Measurements from ENCODE around the gene MAP3K6.

- TF ChIP-seq CTCF (IDR thresholded peaks at IDR 0.05; ENCODE audit: extremely low read depth in 1 of 2, insufficient read depth in 1 of 2, low read depth in 1 of 2, low read length in 2 of 2): no peak
- TF ChIP-seq POLR2A (IDR thresholded peaks at IDR 0.05; ENCODE audit: low read depth, low read length): no peak
Observed at GRCh38 chr1:27306071-27306470, 60.7 kb downstream of the MAP3K6 start.

Measured in endothelial cell of umbilical vein (primary cell).